Loucy (cell line): Measurements from ENCODE around the gene A2M.

Source experiments
- H2AFZ ChIP-seq: fragments of 200-600 bp; sonication (generic); 2 replicates; pipeline ENCODE4 v1.6.0; 2016; ENCODE audit warnings: antibody characterized with exemption, mild to moderate bottlenecking, low read length, moderate library complexity
- H3F3A ChIP-seq: fragments of 200-600 bp; 2 replicates; pipeline ENCODE4 v1.6.0; 2016; ENCODE audit warnings: antibody characterized with exemption, low read depth, mild to moderate bottlenecking
- H3K27me3 ChIP-seq: fragments of 200-600 bp; sonication (generic); 2 replicates; pipeline ENCODE4 v1.6.1; 2014; ENCODE audit warnings: low read length, mild to moderate bottlenecking; ENCODE audit not compliant: insufficient read depth, poor library complexity, severe bottlenecking
- H3K36me3 ChIP-seq: fragments of 200-600 bp; sonication (generic); 2 replicates; pipeline ENCODE4 v1.6.1; 2016; ENCODE audit warnings: low read length; ENCODE audit not compliant: insufficient read depth
- H3K4me1 ChIP-seq: fragments of 200-600 bp; sonication (generic); 2 replicates; pipeline ENCODE4 v1.5.1; 2014; ENCODE audit warnings: low read length, mild to moderate bottlenecking; ENCODE audit not compliant: insufficient read depth, poor library complexity, severe bottlenecking
- H3K4me2 ChIP-seq: fragments of 200-600 bp; sonication (generic); 2 replicates; pipeline ENCODE4 v1.6.0; 2014; ENCODE audit warnings: antibody characterized with exemption, low read length, low read depth, mild to moderate bottlenecking; ENCODE audit not compliant: poor library complexity, severe bottlenecking
- H3K4me3 ChIP-seq: fragments of 200-600 bp; sonication (generic); 2 replicates; pipeline ENCODE4 v1.5.1; 2014; ENCODE audit warnings: low read length, mild to moderate bottlenecking, mixed read lengths; ENCODE audit not compliant: poor library complexity, severe bottlenecking
- H3K79me2 ChIP-seq: fragments of 200-600 bp; sonication (generic); 2 replicates; pipeline ENCODE4 v1.6.1; 2014; ENCODE audit warnings: low read length; ENCODE audit not compliant: insufficient read depth
- H3K9ac ChIP-seq: fragments of 200-600 bp; sonication (generic); 2 replicates; pipeline ENCODE4 v1.6.0; 2014; ENCODE audit warnings: mild to moderate bottlenecking, low read depth, low read length, moderate library complexity; ENCODE audit not compliant: poor library complexity, severe bottlenecking
- H3K9me2 ChIP-seq: fragments of 200-600 bp; sonication (generic); replicated peaks from 2 replicates; pipeline ENCODE4 v1.6.1; 2016; ENCODE audit warnings: low read depth, low read length, mixed read lengths
- H3K9me3 ChIP-seq: fragments of 200-600 bp; sonication (generic); 2 replicates; pipeline ENCODE4 v1.6.1; 2014; ENCODE audit warnings: mild to moderate bottlenecking, antibody characterized with exemption, low read length, low read depth; ENCODE audit not compliant: insufficient read depth
- H4K20me1 ChIP-seq: fragments of 200-600 bp; sonication (generic); 2 replicates; pipeline ENCODE4 v1.6.0; 2014; ENCODE audit warnings: antibody characterized with exemption, low read length, mild to moderate bottlenecking; ENCODE audit not compliant: insufficient read depth, poor library complexity, severe bottlenecking
- CTCF ChIP-seq: fragments of 200-600 bp; sonication (generic); conservative IDR thresholded peaks from 2 replicates; pipeline ENCODE4 v1.5.1; 2014; ENCODE audit warnings: mild to moderate bottlenecking, antibody characterized with exemption, low read length
- EZH2phosphoT487 ChIP-seq: fragments of 200-600 bp; IDR thresholded peaks from 2 replicates; pipeline ENCODE4 v1.6.1; 2018; ENCODE audit warnings: antibody characterized with exemption, mild to moderate bottlenecking, moderate library complexity, borderline replicate concordance

A2M gene

GRCh38 chr12:9068086-9068485 is 47.6 kb downstream of the A2M start:
- Histone ChIP-seq H3K27me3 (no peaks in the 10 kb centered on the region), H3K79me2 (no peaks in the 10 kb centered on the region), H3K36me3 (no peaks in the 10 kb centered on the region), H3K9me3 (no peaks in the 10 kb centered on the region), H3K9me2 (no peaks in the 10 kb centered on the region), H4K20me1 (no peaks in the 10 kb centered on the region), H2AFZ (no peak overlapping the region), H3F3A (no peaks in the 10 kb centered on the region), H3K4me3 (no peak overlapping the region), H3K9ac (no peak overlapping the region), H3K4me2 (no peak overlapping the region), H3K4me1 (no peaks in the 10 kb centered on the region)
- TF ChIP-seq EZH2phosphoT487, result no peak
- TF ChIP-seq CTCF, result no peak

DNA sequence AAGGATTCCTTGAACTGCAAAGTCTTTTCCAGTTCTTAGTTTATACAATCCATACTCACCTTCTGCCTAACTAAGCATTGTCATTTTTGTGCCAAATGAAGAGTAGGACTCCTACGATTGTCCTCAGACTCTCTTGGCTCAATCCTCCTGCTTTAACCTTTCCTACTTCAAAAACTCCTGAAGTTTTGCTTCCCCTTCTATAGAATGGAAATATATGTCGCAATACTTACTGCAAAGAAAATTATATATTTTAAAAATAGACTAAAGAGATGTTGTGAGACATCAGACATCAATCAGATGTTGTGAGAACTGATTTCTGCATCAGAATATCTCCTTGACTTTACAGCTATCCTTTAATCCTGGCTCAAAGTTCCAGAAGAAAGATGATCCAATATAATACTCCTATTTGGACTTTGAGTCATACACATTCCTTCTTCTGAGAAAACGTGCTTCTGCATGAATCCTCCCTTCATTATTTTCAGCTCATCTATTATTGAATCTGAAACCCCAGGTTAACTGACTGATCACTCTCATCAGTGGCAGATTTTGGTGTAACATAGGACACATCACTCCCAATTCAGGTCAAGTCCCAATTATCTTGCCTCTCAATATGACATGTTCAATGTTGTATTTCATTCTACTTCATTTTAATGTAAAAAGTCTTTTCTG is 48.8 kb downstream of the A2M start:
- no peak for TF ChIP-seq EZH2phosphoT487
- no peak for TF ChIP-seq CTCF
- no peaks in the 10 kb centered on the region for H3K79me2 ChIP-seq
- no peak overlapping the region for H3K4me3 ChIP-seq
- H3F3A ChIP-seq, result no peaks in the 10 kb centered on the region
- H3K9me2 ChIP-seq, result no peaks in the 10 kb centered on the region
- no peaks in the 10 kb centered on the region for H3K27me3 ChIP-seq
- no peak overlapping the region for H3K9ac ChIP-seq
- no peaks in the 10 kb centered on the region for H3K36me3 ChIP-seq
- H4K20me1 ChIP-seq, result no peaks in the 10 kb centered on the region
- no peak overlapping the region for H3K4me2 ChIP-seq
- H3K9me3 ChIP-seq, result no peaks in the 10 kb centered on the region
- H2AFZ ChIP-seq, result no peak overlapping the region
- H3K4me1 ChIP-seq, result no peaks in the 10 kb centered on the region

DNA sequence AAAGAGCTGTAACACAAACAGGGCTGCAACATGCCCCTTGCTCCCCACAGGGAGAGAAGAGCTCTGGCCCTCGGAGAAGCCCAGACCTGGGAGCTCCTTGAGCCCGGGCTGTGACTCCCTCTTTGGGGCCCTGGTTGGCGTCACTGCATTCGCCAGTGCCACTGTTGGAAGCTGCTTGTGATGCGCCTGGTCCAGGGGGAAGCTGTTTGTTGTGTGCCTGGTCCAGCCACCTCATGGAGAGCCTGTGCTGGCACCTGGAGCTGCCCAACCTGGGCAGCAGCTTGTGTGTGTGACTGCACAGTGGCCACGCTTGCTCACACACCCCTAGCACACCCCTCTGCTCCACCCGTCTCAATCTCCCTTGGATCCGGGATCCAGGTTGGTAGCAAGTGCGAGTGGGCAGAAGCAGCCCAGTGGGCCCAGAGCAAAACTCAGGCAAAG is 49.5 kb downstream of the A2M start:
- Histone ChIP-seq H3K4me1 (no peaks in the 10 kb centered on the region), H2AFZ (no peak overlapping the region), H3K79me2 (no peaks in the 10 kb centered on the region), H3F3A (no peaks in the 10 kb centered on the region), H3K36me3 (no peaks in the 10 kb centered on the region), H4K20me1 (no peaks in the 10 kb centered on the region), H3K4me2 (no peak overlapping the region), H3K9me2 (no peaks in the 10 kb centered on the region), H3K9ac (no peak overlapping the region), H3K4me3 (no peak overlapping the region), H3K9me3 (no peaks in the 10 kb centered on the region), H3K27me3 (no peaks in the 10 kb centered on the region)
- no peak for TF ChIP-seq CTCF
- no peak for TF ChIP-seq EZH2phosphoT487
